ENCODE data around the gene ALAS1.
"Not testable (repeated sequence)": the region's sequence is repeated elsewhere in the genome, so short reads cannot be mapped to it uniquely, and the experiment has no call there.

The ALAS1 gene
- 12.3 to 104 (median 34.8) reads per million in 3 experiments for total RNA-seq

GRCh38 chr3:52197842-52198625 is at the start of gene ALAS1:
ALAS1 (plus strand) TSS chr3:52198160; CDS start chr3:52199242, 1,082 bp downstream.
- peak; percentile 93 for DNase-seq

GRCh38 chr3:52149021-52149420 is 48.9 kb upstream of the ALAS1 start:
- no peak for DNase-seq

GRCh38 chr3:52149726-52150125 is 48.2 kb upstream of the ALAS1 start:
- no peak for DNase-seq

- no peak for DNase-seq
These were observed 47.6 kb upstream of the ALAS1 start for GRCh38 chr3:52150357-52150756.

- DNase-seq: no peak
These were observed 47.1 kb upstream of the ALAS1 start for GRCh38 chr3:52150860-52151259.

GRCh38 chr3:52151991-52152390 is 46.0 kb upstream of the ALAS1 start:
- DNase-seq: not testable (repeated sequence)

- no peak for DNase-seq
These were observed 44.4 kb upstream of the ALAS1 start for GRCh38 chr3:52153389-52154096.

GRCh38 chr3:52154135-52155094 is 43.5 kb upstream of the ALAS1 start, which contains the start of gene POC1A:
POC1A (minus strand) TSS chr3:52154423; CDS start chr3:52154372, 51 bp downstream.
- peak; percentile 81 for DNase-seq

GRCh38 chr3:52155912-52156311 is 42.0 kb upstream of the ALAS1 start:
- no peak for DNase-seq

GRCh38 chr3:52159503-52159902 is 38.5 kb upstream of the ALAS1 start:
- DNase-seq: no peak

- DNase-seq: no peak
These were observed 35.6 kb upstream of the ALAS1 start for GRCh38 chr3:52162250-52162872.

GRCh38 chr3:52167240-52167639 is 30.7 kb upstream of the ALAS1 start:
- DNase-seq: no peak

GRCh38 chr3:52170217-52170616 is 27.7 kb upstream of the ALAS1 start:
- DNase-seq: not testable (repeated sequence)

GRCh38 chr3:52171514-52172261 is 26.3 kb upstream of the ALAS1 start:
- DNase-seq: no peak

GRCh38 chr3:52172262-52172757 is 25.6 kb upstream of the ALAS1 start:
- no peak for DNase-seq

- no peak for DNase-seq
These were observed 24.9 kb upstream of the ALAS1 start for GRCh38 chr3:52173101-52173500.

- DNase-seq: no peak
These were observed 23.1 kb upstream of the ALAS1 start for GRCh38 chr3:52174896-52175295.

- no peak for DNase-seq
These were observed 22.4 kb upstream of the ALAS1 start for GRCh38 chr3:52175416-52176179.

- no peak for DNase-seq
These were observed 21.7 kb upstream of the ALAS1 start for GRCh38 chr3:52176180-52176752.

Data from central memory CD4-positive, alpha-beta T cell (primary cell).